ENCODE measurements around the gene GALC.

- TF ChIP-seq EZH2phosphoT487 (IDR thresholded peaks at IDR 0.05; ENCODE audit: insufficient read depth, low read depth) (no peak), EZH2 (IDR thresholded peaks at IDR 0.05; ENCODE audit: insufficient read depth, poor library complexity, severe bottlenecking) (no peak)
Measured at GRCh38 chr14:88002421-88003075, 9.6 kb upstream of the GALC start.

Measured in GM23248 (cell line).